SK-N-SH treated with all-trans-retinoic acid at 6 μM for 48 hours (cell line): Measurements from ENCODE around the gene SEMG2.

Source experiments
- ATAC-seq: fragments of 200-7000 bp; cut with Tn5 transposase; 3 replicates; pipeline ENCODE4 v1.9.1; 2020; ENCODE audit warnings: mild to moderate bottlenecking, moderate library complexity
- BACH2 ChIP-seq: fragments of 250-450 bp; sonication (Bioruptor Pico); IDR thresholded peaks from 2 replicates; pipeline ENCODE4 v1.9.0; 2021; ENCODE audit warnings: mild to moderate bottlenecking, borderline replicate concordance
- CSDC2 ChIP-seq: fragments of 250-450 bp; sonication (Bioruptor Pico); IDR thresholded peaks from 2 replicates; pipeline ENCODE4 v1.5.0; 2020; ENCODE audit warnings: mild to moderate bottlenecking, moderate library complexity
- ESRRG ChIP-seq: fragments of 250-450 bp; sonication (Bioruptor Pico); IDR thresholded peaks from 2 replicates; pipeline ENCODE4 v1.6.1; 2021; ENCODE audit warnings: mild to moderate bottlenecking
- GLIS3 ChIP-seq: fragments of 250-450 bp; sonication (Bioruptor Pico); IDR thresholded peaks from 2 replicates; pipeline ENCODE4 v1.5.0; 2020; ENCODE audit warnings: mild to moderate bottlenecking, moderate library complexity
- ISL1 ChIP-seq: fragments of 250-450 bp; sonication (Bioruptor Pico); IDR thresholded peaks from 2 replicates; pipeline ENCODE4 v2.1.2; 2022; ENCODE audit warnings: mild to moderate bottlenecking, moderate library complexity
- PPARA ChIP-seq: fragments of 250-450 bp; sonication (Bioruptor Pico); IDR thresholded peaks from 2 replicates; pipeline ENCODE4 v1.5.0; 2020; ENCODE audit warnings: mild to moderate bottlenecking, borderline replicate concordance
- RARB ChIP-seq: fragments of 250-450 bp; sonication (Bioruptor Pico); IDR thresholded peaks from 2 replicates; pipeline ENCODE4 v1.8.0; 2021; ENCODE audit warnings: mild to moderate bottlenecking, moderate library complexity
- SNAI2 ChIP-seq: fragments of 250-450 bp; sonication (Bioruptor Pico); IDR thresholded peaks from 2 replicates; pipeline ENCODE4 v1.5.0; 2020; ENCODE audit warnings: mild to moderate bottlenecking, moderate library complexity
- TCF4 ChIP-seq: fragments of 250-450 bp; sonication (Bioruptor Pico); IDR thresholded peaks from 2 replicates; pipeline ENCODE4 v1.8.0; 2021; ENCODE audit warnings: mild to moderate bottlenecking, moderate library complexity, borderline replicate concordance
- TOX ChIP-seq: fragments of 250-450 bp; sonication (Bioruptor Pico); IDR thresholded peaks from 2 replicates; pipeline ENCODE4 v1.8.0; 2021; ENCODE audit warnings: mild to moderate bottlenecking, moderate library complexity, borderline replicate concordance
- ZC3H10 ChIP-seq: fragments of 250-450 bp; sonication (Bioruptor Pico); IDR thresholded peaks from 2 replicates; pipeline ENCODE4 v1.5.1; 2021; ENCODE audit warnings: mild to moderate bottlenecking, moderate library complexity
- ZFP3 ChIP-seq: fragments of 250-450 bp; sonication (Bioruptor Pico); IDR thresholded peaks from 2 replicates; pipeline ENCODE4 v1.5.0; 2020; ENCODE audit warnings: mild to moderate bottlenecking, moderate library complexity
- ZFP30 ChIP-seq: fragments of 450-650 bp; formaldehyde crosslinking; IDR thresholded peaks from 2 replicates; pipeline ENCODE4 v1.5.0; 2022; ENCODE audit warnings: mild to moderate bottlenecking, moderate library complexity
- ZNF565 ChIP-seq: fragments of 450-650 bp; formaldehyde crosslinking; conservative IDR thresholded peaks from 2 replicates; pipeline ENCODE4 v1.5.0; 2020; ENCODE audit warnings: low read depth, mild to moderate bottlenecking, moderate library complexity
- ZNF70 ChIP-seq: fragments of 450-650 bp; formaldehyde crosslinking; IDR thresholded peaks from 2 replicates; pipeline ENCODE4 v1.5.0; 2020; ENCODE audit warnings: mild to moderate bottlenecking, moderate library complexity
- ZNF8 ChIP-seq: fragments of 450-650 bp; formaldehyde crosslinking; IDR thresholded peaks from 2 replicates; pipeline ENCODE4 v1.5.0; 2020; ENCODE audit warnings: mild to moderate bottlenecking, moderate library complexity
- TF ChIP-seq, protein P1 (sequence below): fragments of 250-450 bp; sonication (Bioruptor Pico); IDR thresholded peaks from 2 replicates; pipeline ENCODE4 v1.8.0; 2020; ENCODE audit warnings: mild to moderate bottlenecking, moderate library complexity, borderline replicate concordance
- TF ChIP-seq, protein P2 (sequence below): fragments of 250-450 bp; sonication (Bioruptor Pico); IDR thresholded peaks from 2 replicates; pipeline ENCODE4 v1.5.1; 2021; ENCODE audit warnings: mild to moderate bottlenecking, moderate library complexity
- TF ChIP-seq, protein P3 (sequence below): fragments of 250-450 bp; sonication (Bioruptor Pico); IDR thresholded peaks from 2 replicates; pipeline ENCODE4 v1.8.0; 2021; ENCODE audit warnings: low read depth, mild to moderate bottlenecking, moderate library complexity, borderline replicate concordance
- TF ChIP-seq, protein P4 (sequence below): fragments of 250-450 bp; sonication (Bioruptor Pico); IDR thresholded peaks from 2 replicates; pipeline ENCODE4 v1.5.0; 2020; ENCODE audit warnings: mild to moderate bottlenecking, moderate library complexity

SEMG2 gene

DNA sequence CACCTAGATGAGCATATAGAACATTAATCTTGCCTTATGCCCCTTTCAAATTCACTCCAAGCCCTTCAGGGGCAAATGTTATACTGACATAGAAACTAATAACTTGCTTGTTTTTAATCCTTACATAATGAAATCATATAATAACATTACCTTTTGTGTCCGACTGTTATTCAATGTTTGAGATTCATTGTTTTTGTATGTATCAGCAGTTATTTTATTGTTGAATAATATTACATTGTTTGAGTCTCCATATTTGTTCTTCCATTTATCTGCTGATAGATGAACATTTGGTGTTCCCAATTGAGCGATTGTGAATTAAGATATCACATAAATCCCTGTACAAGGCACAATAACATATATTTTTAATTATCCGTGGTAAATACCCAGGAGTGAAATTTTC, 8.3 kb upstream of the SEMG2 start (continued):
- TF ChIP-seq TCF4 (CRISPR knock-in tag): no peak

DNA sequence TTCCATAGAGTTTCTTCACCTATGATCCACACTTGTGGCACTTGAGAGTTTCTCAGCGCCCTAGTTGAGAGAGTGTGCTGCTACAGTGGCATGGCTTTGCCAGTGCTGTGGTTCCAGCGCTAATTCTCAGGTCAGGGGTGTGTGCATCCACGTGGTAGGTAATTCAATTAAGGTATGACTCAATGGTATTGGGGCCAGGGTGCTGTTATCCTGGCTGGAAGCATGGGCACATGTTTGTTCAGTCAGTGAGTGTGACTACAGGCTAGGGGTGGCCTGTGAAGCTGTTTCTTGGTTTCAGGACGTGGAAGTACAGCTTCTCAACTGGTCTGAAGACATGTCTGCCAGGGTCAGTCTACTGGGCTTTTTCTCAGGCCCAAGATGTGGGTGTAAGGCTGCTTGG, 3.0 kb upstream of the SEMG2 start:
- no peak for ATAC-seq
- TF ChIP-seq TCF4 (CRISPR knock-in tag): no peak
- TF ChIP-seq, protein P1, sequence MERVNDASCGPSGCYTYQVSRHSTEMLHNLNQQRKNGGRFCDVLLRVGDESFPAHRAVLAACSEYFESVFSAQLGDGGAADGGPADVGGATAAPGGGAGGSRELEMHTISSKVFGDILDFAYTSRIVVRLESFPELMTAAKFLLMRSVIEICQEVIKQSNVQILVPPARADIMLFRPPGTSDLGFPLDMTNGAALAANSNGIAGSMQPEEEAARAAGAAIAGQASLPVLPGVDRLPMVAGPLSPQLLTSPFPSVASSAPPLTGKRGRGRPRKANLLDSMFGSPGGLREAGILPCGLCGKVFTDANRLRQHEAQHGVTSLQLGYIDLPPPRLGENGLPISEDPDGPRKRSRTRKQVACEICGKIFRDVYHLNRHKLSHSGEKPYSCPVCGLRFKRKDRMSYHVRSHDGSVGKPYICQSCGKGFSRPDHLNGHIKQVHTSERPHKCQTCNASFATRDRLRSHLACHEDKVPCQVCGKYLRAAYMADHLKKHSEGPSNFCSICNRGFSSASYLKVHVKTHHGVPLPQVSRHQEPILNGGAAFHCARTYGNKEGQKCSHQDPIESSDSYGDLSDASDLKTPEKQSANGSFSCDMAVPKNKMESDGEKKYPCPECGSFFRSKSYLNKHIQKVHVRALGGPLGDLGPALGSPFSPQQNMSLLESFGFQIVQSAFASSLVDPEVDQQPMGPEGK: no peak
- TF ChIP-seq ISL1 (CRISPR knock-in tag): no peak
- no peak for TF ChIP-seq ZNF70
- TF ChIP-seq PPARA: no peak
- TF ChIP-seq SNAI2 (CRISPR knock-in tag): no peak
- no peak for TF ChIP-seq ZC3H10
- TF ChIP-seq, protein P2, sequence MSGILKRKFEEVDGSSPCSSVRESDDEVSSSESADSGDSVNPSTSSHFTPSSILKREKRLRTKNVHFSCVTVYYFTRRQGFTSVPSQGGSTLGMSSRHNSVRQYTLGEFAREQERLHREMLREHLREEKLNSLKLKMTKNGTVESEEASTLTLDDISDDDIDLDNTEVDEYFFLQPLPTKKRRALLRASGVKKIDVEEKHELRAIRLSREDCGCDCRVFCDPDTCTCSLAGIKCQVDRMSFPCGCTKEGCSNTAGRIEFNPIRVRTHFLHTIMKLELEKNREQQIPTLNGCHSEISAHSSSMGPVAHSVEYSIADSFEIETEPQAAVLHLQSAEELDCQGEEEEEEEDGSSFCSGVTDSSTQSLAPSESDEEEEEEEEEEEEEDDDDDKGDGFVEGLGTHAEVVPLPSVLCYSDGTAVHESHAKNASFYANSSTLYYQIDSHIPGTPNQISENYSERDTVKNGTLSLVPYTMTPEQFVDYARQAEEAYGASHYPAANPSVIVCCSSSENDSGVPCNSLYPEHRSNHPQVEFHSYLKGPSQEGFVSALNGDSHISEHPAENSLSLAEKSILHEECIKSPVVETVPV (CRISPR knock-in tag): no peak
- no peak for TF ChIP-seq ZFP3 (CRISPR knock-in tag)
- TF ChIP-seq, protein P3, sequence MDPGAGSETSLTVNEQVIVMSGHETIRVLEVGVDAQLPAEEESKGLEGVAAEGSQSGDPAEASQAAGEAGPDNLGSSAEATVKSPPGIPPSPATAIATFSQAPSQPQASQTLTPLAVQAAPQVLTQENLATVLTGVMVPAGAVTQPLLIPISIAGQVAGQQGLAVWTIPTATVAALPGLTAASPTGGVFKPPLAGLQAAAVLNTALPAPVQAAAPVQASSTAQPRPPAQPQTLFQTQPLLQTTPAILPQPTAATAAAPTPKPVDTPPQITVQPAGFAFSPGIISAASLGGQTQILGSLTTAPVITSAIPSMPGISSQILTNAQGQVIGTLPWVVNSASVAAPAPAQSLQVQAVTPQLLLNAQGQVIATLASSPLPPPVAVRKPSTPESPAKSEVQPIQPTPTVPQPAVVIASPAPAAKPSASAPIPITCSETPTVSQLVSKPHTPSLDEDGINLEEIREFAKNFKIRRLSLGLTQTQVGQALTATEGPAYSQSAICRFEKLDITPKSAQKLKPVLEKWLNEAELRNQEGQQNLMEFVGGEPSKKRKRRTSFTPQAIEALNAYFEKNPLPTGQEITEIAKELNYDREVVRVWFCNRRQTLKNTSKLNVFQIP (CRISPR knock-in tag): no peak
- TF ChIP-seq ZNF8: no peak

DNA sequence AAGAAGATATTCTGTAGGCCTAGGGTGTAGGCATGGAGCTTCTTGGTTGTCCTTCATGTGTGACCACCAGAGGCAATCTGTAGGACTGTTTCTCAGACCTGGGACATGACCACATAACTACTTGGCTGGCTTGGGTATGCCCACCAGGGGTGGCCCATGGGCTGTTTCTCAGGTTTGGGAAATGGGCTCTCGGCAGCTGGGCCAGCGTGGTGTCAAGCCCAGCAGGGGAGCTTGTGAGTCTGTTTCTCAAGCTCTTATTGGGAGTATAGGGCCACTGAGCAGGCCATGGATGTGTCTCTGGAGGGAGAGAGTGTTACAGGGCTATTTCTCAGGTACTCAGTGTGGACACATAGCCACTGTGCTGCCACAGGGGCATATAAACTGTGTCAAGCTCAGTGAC, 2.5 kb upstream of the SEMG2 start:
- no peak for ATAC-seq
- TF ChIP-seq RARB (CRISPR knock-in tag) (no peak), ZNF565 (CRISPR knock-in tag) (no peak), ISL1 (CRISPR knock-in tag) (no peak), ESRRG (no peak), SNAI2 (CRISPR knock-in tag) (no peak), CSDC2 (CRISPR knock-in tag) (no peak), ZNF8 (no peak), ZFP30 (no peak), ZNF70 (no peak), ZC3H10 (no peak), TCF4 (CRISPR knock-in tag) (no peak), ZFP3 (CRISPR knock-in tag) (no peak), BACH2 (CRISPR knock-in tag) (no peak), TOX (CRISPR knock-in tag) (no peak), GLIS3 (CRISPR knock-in tag) (no peak)
- TF ChIP-seq, protein P4, sequence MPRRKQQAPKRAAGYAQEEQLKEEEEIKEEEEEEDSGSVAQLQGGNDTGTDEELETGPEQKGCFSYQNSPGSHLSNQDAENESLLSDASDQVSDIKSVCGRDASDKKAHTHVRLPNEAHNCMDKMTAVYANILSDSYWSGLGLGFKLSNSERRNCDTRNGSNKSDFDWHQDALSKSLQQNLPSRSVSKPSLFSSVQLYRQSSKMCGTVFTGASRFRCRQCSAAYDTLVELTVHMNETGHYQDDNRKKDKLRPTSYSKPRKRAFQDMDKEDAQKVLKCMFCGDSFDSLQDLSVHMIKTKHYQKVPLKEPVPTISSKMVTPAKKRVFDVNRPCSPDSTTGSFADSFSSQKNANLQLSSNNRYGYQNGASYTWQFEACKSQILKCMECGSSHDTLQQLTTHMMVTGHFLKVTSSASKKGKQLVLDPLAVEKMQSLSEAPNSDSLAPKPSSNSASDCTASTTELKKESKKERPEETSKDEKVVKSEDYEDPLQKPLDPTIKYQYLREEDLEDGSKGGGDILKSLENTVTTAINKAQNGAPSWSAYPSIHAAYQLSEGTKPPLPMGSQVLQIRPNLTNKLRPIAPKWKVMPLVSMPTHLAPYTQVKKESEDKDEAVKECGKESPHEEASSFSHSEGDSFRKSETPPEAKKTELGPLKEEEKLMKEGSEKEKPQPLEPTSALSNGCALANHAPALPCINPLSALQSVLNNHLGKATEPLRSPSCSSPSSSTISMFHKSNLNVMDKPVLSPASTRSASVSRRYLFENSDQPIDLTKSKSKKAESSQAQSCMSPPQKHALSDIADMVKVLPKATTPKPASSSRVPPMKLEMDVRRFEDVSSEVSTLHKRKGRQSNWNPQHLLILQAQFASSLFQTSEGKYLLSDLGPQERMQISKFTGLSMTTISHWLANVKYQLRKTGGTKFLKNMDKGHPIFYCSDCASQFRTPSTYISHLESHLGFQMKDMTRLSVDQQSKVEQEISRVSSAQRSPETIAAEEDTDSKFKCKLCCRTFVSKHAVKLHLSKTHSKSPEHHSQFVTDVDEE (CRISPR knock-in tag): no peak
- TF ChIP-seq, protein P1: no peak
- TF ChIP-seq, protein P3 (CRISPR knock-in tag): no peak
- TF ChIP-seq, all 23 proteins: peak for 0
